Skin epidermis (tissue), 12 donors: ENCODE data around the gene KLF14.
"Not testable (repeated sequence)": the region's sequence is repeated elsewhere in the genome, so short reads cannot be mapped to it uniquely, and the experiment has no call there.

Experiments
- H3K27ac ChIP-seq, 21 experiments: fragments of 200-600 bp; sonication (generic) in 11 of 21; one replicate each; pipeline ENCODE4 v1.5.0; 2020; ENCODE audit warnings: mild to moderate bottlenecking in 3 of 21, inconsistent platforms in 2 of 21, moderate library complexity in 2 of 21
- H3K4me3 ChIP-seq, 7 experiments: fragments of 200-600 bp; sonication (generic) in 2 of 7; one replicate each; pipeline ENCODE4 v1.5.0; 2020; ENCODE audit warnings: inconsistent platforms in 2 of 7, mild to moderate bottlenecking in 2 of 7, moderate library complexity in 1 of 7

KLF14 gene

DNA sequence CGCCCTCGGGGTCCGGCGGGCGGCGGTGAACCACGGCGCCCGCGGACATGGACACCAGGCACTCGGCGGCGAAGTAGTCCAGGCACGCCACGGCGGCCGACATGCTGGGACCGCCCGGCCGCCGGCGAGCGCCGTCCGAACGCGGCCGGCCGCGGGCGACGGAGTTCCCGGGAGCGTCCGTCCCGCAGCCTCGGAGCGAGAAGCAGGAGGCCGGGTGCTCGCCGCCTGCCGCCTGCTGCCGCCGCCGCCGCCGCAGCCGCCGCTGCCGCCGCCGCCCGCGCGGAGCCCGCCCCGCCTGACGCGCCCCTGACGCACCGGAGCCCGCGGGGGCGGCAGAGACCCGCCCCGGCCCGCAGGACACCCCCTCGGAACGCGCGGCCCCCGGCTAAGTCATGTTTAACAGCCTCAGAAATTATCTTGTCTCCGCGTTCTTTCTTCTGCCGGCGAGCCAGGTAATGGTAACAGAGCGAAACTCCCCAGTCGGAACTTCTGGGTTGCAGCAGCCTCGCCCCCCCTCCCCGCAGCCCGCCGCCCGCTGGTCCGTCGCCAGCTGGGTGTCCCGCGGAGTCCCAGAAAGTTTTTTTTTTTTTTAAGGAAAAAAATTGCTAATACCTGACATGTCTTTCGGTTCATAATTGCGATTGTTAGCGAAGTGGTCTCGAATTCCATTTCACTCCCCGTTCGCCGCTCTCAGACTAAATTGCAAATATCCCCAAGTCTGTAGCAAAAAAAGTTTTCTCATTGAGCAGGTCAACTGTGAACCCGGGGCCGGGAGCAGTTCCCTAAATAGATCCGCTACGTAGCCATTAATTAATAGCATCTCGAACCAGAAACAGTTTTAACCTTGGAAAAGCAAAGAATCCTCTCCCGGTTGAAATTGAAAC, at the start of gene KLF14:
Gene KLF14 (minus strand): TSS at position 277 of the 884 bp plus-strand sequence. CDS start 174 bp downstream, at position 103.
- Histone ChIP-seq H3K27ac (peak within 1 kb of the TSS in 4 of 21 experiments; percentile 22 to 67 (median 59)), H3K4me3 (peak within 1 kb of the TSS; percentile 27 to 54 (median 39))

DNA sequence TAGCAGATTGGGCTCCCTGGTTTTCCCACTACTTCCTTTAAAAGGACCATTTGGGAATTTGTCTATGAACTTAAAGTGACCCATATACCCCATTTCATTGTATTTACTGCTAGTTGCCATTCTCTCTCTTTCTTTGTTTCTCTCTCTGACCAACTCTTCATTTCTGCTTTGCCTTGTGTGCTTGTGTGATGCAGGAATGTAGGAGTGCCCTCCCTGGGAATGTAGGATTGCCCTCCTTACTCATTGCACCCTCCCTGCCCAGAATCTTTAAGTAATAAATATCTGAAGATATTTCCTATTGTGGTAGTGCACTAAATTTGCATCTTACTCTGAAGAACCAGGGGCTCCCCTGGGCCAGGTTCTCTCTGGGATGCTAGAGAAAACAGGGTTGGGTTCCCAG, 47.3 kb upstream of the KLF14 start:
- no peak overlapping the region for H3K27ac ChIP-seq
- H3K4me3 ChIP-seq, result no peak overlapping the region

DNA sequence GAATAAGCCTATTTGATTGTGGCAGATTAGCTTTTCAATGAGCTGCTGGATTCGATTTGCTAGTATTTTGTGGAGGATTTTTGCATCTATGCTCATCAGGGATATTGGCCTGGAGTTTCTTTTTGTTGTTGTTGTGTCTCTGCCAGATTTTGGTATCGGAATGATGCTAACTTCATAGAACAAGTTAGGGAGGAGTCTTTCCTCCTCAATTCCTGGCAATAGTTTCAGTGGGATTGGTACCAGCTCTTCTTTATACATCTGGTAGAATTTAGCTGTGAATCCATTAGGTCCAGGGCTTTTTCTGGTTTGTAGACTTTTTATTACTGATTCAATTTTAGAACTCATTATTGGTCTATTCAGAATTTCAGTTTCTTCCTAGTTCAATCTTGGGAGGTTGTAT, 43.4 kb upstream of the KLF14 start:
- H3K4me3 ChIP-seq, result no peak overlapping the region
- H3K27ac ChIP-seq, result no peak overlapping the region

DNA sequence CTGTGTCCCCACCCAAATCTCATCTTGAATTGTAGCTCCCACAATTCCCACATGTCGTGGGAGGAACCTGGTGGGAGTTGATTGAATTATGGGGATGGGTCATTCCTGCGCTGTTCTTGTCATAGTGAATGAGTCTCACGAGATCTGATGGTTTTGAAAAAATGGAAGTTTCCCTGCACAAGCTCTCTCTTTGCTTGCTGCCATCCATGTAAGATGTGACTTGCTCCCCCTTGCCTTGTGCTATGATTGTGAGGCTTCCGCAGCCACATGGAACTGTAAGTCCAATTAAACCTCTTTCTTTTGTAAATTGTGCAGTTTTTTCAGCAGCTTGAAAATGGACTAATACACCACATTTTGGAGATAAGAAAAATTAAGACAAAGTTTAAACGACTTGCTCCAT, 38.4 kb upstream of the KLF14 start:
- H3K4me3 ChIP-seq, H3K27ac ChIP-seq: not testable (repeated sequence)

DNA sequence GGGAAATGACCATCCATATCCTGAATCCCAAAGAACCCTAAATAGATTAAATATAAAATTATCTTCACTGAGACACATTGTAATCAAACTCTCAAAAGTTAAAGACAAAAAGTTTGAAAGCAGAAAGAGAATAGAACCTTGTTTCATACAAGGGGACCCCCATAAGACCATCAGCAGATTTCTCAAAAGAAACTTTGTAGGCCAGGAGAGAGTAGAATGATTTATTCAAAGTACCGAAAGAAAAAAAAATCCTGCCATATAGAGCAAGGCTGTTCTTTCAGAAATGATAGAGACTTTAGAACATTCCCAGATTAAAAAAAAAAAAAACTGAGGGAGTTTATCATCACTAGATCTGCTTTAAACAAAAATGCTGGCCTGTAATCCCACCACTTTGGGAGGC, 34.8 kb upstream of the KLF14 start:
- no peak overlapping the region for H3K27ac ChIP-seq
- no peak overlapping the region for H3K4me3 ChIP-seq

DNA sequence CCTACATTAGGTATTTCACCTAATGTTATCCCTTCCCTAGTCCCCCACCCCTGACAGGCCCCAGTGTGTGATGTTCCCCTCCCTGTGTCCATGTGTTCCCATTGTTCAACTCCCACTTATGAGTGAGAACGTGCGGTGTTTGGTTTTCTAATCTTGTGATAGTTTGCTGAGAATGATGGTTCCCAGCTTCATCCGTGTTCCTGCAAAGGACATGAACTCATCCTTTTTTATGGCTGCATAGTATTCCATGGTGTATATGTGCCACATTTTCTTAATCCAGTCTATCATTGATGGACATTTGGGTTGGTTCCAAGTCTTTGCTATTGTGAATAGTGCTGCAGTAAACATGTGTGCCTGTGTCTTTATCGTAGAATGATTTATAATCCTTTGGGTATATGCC, 30.6 kb upstream of the KLF14 start:
- not testable (repeated sequence) for H3K4me3 ChIP-seq, H3K27ac ChIP-seq

DNA sequence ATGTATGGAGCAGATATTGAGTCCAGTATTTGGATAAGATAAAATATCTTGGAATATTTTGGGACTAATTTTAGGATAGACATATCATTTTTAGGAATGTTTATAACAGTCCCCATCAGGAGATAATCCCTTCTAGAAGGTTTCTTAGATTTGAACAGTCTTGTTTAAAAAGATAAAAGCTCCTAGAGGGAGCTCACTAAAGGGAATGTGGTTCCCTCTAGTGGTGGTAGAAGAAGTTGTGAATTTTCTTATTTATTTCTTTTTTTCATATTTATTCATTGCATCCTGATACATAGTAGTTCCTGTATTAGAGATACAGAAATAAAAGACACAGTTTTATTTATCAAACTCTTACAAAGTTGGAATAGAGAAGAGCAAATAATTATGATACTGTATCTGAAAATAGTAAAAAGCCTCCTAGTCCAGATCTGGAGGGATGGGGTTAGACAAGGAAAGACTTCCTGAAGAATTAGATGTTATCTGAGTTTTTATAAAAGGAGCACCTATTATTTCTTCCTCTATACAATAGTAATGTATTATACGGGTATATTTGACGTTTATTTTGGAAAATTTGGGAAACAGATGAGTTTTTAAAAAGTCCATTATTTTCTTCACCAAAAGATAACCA, 24.5 kb upstream of the KLF14 start:
- no peak overlapping the region for H3K4me3 ChIP-seq
- H3K27ac ChIP-seq, result no peak overlapping the region

DNA sequence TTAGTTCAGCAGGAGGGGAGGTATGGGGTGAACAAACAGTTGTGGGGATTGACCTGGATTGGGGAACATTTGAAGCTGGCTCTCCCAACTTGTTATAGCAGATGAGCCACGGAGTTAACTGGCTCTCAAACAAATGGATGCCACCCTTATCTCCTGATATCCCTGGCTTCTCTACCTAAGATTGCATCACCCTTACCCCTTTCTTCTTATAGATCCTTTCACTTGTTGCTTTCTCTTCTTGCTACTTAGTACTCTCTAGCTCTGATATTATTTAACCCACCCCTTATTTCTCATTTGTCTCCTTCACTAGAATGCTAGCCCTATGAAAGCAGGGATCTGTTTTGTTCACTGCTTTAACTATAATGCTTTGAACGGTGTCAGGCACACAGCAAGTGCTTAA, 22.3 kb upstream of the KLF14 start:
- no peak overlapping the region for H3K27ac ChIP-seq

DNA sequence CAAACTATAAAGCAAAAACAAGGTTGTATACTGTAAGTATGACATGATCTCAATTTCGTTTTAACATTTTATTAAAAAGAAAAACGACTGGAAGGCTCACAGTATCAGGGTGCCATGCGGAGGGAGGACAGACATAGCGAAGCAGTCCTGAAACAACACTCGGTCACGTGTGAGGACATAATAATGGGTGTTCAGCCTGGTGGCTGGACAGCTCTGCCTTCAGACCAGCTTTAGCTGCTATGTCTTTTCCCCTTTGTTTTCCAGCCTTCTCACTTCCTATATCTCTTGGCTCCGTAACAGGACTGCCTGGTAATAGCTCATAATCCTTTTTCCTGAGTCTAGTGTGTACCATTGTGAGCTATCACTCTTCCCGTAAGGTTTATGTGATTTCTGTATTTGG, 18.4 kb upstream of the KLF14 start:
- Histone ChIP-seq H3K4me3 (no peak overlapping the region), H3K27ac (no peak overlapping the region)

More for the DNA sequence above, 22.3 kb upstream of the KLF14 start:
- H3K4me3 ChIP-seq, result no peak overlapping the region

DNA sequence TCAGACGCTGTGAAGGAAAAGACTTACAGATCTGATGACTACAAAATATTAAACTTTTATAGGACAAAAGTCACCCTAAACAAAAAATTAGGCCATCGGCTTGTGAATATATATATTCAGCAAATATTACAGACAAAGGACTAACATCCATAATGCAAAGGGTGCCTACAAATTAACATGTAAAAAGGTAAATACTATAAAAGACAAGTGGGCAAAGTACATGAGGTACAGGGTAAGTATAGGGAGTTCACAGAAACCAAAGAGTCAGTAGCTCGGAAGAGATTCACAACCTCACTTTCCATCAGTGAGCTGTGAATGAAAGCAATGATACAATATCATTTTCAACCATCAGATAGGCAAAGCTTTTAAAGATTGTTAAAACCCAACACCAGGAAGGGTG, 16.7 kb upstream of the KLF14 start:
- no peak overlapping the region for H3K4me3 ChIP-seq
- H3K27ac ChIP-seq, result no peak overlapping the region

DNA sequence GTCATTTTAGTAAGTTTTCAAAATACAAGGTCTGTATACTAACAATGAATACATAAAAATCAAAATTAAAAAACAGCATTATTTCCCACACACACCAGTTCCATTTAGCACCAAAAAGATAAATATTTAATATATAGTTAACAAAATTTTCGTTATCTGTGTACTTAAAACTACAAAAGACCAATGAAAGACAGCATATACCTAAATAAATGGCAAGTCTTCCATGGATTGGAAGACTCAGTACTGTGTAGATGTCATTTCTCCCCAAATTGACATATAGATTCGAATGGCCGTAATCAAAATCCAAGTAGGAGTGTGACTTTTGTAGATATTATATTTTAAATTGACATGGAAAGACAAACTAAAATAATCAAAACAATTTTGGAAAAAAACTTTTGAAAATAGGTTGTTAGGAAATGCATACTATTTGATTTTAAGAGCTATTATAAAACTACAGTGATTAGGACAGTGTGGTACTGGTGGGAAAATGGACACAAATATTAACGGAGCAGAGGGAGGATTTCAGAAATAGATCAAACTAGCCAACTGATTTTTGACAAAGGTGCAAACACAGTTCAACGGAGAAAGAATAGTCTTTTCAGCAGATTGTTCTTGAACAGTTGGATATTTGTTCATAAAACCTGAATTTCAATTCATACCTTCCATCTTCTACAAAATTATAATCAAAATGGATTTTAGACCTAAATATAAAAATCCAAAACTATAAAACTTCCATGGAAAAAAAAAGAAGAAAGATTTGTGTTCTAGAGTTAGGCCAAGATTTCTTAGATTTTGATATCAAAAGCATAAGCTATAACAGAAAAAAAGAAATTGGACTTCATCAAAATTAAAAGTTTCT, 14.8 kb upstream of the KLF14 start:
- Histone ChIP-seq H3K27ac (no peak overlapping the region), H3K4me3 (no peak overlapping the region)

DNA sequence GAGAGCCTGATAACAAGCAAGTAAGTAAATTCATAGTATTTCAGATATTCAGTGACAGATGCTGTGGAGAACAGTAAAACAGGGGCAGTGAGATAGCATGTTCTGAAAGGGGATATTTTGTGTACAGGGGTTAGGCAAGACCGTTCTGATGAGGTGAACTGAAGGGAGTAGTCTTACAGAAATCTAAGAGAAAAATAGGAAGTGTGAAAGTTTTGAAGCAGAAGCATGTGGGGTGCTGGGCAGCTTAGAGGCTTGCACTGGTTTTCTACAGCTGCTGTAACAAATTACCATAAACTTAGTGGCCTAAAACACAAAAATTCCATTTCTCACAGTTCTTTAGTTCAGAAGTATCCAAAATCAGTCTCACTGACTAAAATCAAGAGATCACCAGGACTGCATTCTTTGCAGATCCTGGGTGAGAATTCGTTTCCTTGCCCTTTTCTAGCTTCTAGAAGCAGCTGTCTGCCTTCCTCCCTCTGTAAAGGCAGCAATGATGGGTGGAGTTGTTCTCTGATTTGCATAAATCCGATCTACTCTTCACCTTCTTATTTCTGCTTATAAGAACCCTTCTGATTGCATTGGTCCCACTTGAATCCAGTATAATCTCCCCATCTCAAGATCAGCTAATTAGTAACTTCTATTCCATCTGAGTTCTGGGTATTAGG, 7.5 kb upstream of the KLF14 start:
- Histone ChIP-seq H3K27ac (no peak overlapping the region), H3K4me3 (no peak overlapping the region)

DNA sequence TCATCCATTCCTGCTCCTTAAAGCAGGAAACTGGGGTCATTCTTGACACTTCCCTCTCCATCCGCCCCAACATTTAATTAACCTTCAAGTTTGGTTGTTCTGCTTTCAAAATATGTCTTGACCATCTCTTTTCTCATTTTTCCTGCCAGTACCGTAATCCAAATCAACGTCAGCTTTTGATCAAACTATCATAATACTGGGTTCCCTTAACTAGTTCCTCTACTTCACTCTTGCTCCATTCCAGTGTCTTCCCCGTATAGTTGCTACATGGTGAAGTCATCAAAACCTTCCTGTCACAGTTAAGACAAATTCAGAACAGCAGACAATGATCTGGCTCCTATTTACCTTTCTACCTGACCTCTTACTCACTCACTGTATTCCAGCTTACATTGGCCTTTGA, 6.6 kb upstream of the KLF14 start:
- Histone ChIP-seq H3K4me3 (no peak overlapping the region), H3K27ac (no peak overlapping the region)

DNA sequence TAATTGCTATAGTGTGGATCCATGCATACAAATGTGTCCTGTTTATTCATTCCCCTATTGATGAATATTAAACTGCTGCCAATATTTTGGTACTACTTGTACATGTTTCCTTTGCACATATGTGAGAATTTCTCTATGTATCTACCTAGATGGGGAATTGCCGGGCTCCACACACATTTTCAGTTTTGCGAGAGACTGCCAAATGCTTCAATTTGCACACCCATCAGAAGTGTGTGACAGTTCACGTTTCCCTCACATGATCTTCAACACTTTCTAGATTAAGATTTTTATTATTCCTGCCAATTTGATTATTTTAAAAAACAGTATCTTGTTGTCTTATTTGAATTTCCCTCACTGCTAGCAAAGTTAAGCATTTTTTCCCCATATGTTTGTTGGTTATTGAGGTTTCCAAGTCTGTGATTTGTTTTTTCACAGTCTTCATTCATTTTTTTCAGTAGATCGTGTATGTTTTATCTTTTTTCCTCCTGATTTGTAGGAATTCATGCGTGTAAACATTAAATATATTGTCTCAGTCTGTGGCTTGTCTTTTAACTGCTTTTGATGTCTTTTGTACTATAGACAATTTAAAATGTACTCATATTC, 2.4 kb upstream of the KLF14 start:
- no peak overlapping the region for H3K4me3 ChIP-seq
- H3K27ac ChIP-seq, result no peak overlapping the region

DNA sequence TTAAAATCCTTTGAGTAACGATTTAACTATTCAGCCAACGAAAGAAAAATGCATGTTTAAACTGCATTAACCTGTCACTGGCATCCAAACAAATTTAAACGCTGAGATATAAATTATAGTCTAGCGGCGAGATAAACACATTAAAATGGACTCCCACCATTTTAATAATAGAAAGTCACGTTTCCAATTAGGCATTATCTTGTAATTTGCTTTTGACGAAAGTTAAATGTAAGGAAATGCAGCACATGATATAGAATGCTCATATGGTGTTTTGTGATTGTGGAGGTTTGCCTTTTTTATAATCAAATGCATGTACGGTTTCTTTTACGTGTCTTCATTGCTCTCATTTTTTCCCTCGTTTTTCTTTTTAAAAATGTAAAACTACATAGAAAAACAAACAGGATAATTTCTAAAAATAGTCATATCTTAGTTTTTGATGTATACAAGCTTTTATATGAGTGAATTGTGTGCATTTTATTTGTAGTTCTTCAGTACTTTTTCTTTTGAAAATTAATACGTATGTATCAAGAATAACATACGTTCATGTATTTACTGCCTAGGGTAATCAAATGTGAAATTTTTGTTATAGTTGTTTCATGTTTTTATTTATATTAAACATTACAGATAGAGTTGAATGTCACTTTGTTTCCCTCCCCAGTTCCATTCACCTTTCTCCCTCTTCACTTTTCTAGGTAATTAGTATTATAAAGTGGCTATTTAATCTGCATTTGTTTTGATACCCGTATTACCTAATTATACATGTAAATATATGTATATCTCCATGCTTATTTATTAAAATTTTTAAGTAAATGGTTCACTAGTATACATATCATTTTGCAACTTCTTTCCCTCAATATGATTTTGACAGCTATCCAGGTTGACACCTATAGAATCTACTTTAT, 1.1 kb upstream of the KLF14 start:
- Histone ChIP-seq H3K27ac (peak overlapping the region in 2 of 21 experiments; percentile 44 to 54), H3K4me3 (peak overlapping the region in 6 of 7 experiments; percentile 27 to 54 (median 40))

DNA sequence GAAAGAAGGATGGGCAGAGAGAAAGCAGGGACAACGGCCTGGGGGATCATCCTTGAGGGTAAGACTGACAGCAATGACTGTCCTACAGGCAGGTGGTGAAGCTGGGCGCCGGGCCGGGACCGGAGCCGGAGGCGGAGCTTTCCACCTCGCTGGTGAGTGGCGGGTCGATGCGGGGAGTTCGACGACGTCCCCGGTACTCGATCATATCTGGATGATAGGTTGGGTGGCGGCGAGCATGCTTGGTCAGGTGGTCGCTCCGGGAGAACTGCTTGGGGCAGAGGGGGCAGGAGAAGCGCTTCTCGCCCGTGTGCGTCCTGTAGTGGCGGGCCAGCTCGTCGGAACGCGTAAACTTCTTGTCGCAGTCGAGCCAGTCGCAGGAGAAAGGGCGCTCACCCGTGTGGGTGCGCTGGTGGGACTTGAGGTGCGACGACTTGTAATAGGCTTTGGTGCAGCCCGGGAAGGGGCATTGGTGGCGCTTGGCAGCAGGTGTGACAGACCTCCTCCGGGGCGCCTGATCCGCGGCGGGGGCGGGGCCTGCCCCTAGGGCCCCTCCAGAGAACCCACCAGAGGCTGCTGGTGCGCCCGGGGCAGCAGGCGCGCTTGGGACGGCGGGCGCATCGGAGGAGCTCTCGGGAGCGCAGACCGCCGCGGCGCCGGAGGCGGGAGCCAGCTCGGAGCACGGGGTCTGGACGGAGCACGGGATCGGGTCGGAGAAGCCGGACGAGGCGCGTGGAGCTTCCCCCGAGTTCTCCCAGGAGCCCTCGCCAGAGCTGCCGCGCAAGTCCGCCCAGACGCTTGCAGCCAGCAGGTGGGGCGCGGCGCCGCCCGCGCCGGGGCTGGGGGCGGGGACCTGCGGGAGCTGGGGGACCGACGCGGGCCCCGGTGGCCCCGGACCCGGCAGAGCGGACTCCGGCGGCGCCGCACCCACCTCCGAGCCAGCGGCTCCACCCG, 752 bp downstream of the KLF14 start:
- Histone ChIP-seq H3K27ac (peak overlapping the region in 3 of 21 experiments; percentile 38 to 67 (median 64)), H3K4me3 (peak overlapping the region; percentile 1 to 54 (median 39))

DNA sequence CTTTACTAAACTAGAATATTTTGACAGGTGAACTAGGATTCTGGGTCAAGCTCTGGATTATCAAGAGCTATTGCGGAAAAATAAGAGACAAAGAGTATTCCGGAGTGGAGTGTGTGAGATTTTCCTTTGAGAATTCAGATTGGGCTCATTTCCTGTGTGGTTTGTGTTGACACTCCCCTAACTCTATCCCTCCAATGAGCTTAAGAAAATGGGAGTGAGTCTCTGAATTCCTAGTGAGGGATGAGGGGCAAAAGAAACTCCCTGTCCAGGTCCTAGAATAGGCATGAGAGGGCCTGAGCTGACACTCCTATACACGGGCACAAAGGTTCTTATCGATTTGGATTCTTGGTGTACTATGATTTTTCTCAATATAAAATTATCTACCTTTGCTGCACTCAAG, 10.2 kb downstream of the KLF14 start:
- H3K4me3 ChIP-seq, result no peak overlapping the region
- no peak overlapping the region for H3K27ac ChIP-seq
